HepG2 (cell line): ENCODE measurements around the gene LDLRAD4. TPM values are rescaled to one million over a fixed set of nuclear protein-coding genes. Genes with fewer than 3 reads are reported as not detected.

Experiments used
- ATAC-seq: fragments of 200-7000 bp; cut with Tn5 transposase; 3 replicates; pipeline ENCODE4 v1.9.1; 2020; ENCODE audit warnings: mild to moderate bottlenecking, moderate library complexity
- BruUV-seq: library from RNA; stranded (reverse); fragments of 400-500 nt; replicated peaks from 2 replicates; lab custom pipeline; 2021; lab: Mats Ljungman, UMichigan
- CTCF ChIA-PET: fragments of 300-600 bp; formaldehyde crosslinking; extraction: SDS; loops from one replicate; lab custom pipeline; 2021; ENCODE audit warnings: low total read pairs, inconsistent platforms, low intra/inter-chr PET ratio; lab: Yijun Ruan, JAX
- POLR2A ChIA-PET: fragments of 350-600 bp; sonication (Branson Sonifier 250); formaldehyde crosslinking; loops from one replicate; lab custom pipeline; 2020; ENCODE audit warnings: antibody characterized with exemption, inconsistent platforms; lab: Yijun Ruan, JAX
- DNase-seq: peaks from one replicate; pipeline ENCODE4 v3.0.0-alpha.2; 2015; ENCODE audit warnings: low spot score
- FAIRE-seq: peaks from 3 replicates; lab custom pipeline; 2011; peaks lifted over from hg19 to GRCh38; lab: Jason Lieb, UNC
- H2AFZ ChIP-seq: one replicate; pipeline ENCODE4 v1.6.1; 2011; ENCODE audit warnings: low read length, inconsistent platforms
- H3K27ac ChIP-seq: fragments of 300-600 bp; 3 replicates; pipeline ENCODE4 v1.8.0; 2011; ENCODE audit warnings: mixed run types, mild to moderate bottlenecking, mixed read lengths, low read length, inconsistent platforms; ENCODE audit not compliant: insufficient read depth; ENCODE audit errors: extremely low read length
- H3K27me3 ChIP-seq, 2 experiments: fragments of 200-600 bp in 1 of 2; 2 replicates in 1 of 2; 3 replicates in 1 of 2; pipeline versions ENCODE4 v1.6.0 to v1.8.0; 2011; ENCODE audit warnings: low read length in 2 of 2, mild to moderate bottlenecking in 2 of 2, moderate library complexity in 2 of 2, inconsistent platforms in 1 of 2; ENCODE audit not compliant: insufficient read depth in 2 of 2, control insufficient read depth in 1 of 2
- H3K36me3 ChIP-seq, 2 experiments: fragments of 200-600 bp in 1 of 2; replicated peaks in 1 of 2; 2 replicates in 1 of 2; 3 replicates in 1 of 2; pipeline versions ENCODE4 v1.5.1 to v1.8.0; 2011; ENCODE audit warnings: low read length in 2 of 2, inconsistent platforms in 1 of 2; ENCODE audit not compliant: insufficient read depth in 2 of 2, control insufficient read depth in 1 of 2
- H3K4me1 ChIP-seq: 2 replicates; pipeline ENCODE4 v1.5.1; 2012; ENCODE audit warnings: low read length, inconsistent platforms; ENCODE audit not compliant: insufficient read depth
- H3K4me2 ChIP-seq: 2 replicates; pipeline ENCODE4 v1.6.0; 2011; ENCODE audit warnings: low read depth, low read length, inconsistent platforms
- H3K4me3 ChIP-seq, 3 experiments: fragments of 200-600 bp in 1 of 3; sonication (generic), shearing (Covaris generic) in 1 of 3; replicated peaks in 1 of 3; 2 replicates each; pipeline ENCODE4 v1.5.1; 2011 to 2016; ENCODE audit warnings: low read length in 3 of 3, inconsistent platforms in 2 of 3, low read depth in 2 of 3, mild to moderate bottlenecking in 2 of 3, control low read depth in 1 of 3, mixed read lengths in 1 of 3; ENCODE audit not compliant: insufficient read depth in 1 of 3
- H3K79me2 ChIP-seq: one replicate; pipeline ENCODE4 v1.6.1; 2011; ENCODE audit warnings: low read length, inconsistent platforms; ENCODE audit not compliant: insufficient read depth
- H3K9ac ChIP-seq: 2 replicates; pipeline ENCODE4 v1.6.0; 2011; ENCODE audit warnings: mild to moderate bottlenecking, low read depth, low read length, inconsistent platforms; ENCODE audit not compliant: insufficient read depth
- H3K9me3 ChIP-seq: 2 replicates; pipeline ENCODE4 v1.5.1; 2012; ENCODE audit warnings: mild to moderate bottlenecking, low read length
- H4K20me1 ChIP-seq: 2 replicates; pipeline ENCODE4 v1.6.0; 2011; ENCODE audit warnings: inconsistent platforms, mild to moderate bottlenecking, low read length, moderate library complexity; ENCODE audit not compliant: insufficient read depth
- ASH2L ChIP-seq: fragments of 300-600, 200-600 bp; sonication (generic); IDR thresholded peaks from 2 replicates; pipeline ENCODE4 v1.7.0; 2017; ENCODE audit warnings: low read depth, mild to moderate bottlenecking, moderate library complexity, mixed read lengths, low read length; ENCODE audit not compliant: insufficient read length
- ELF1 ChIP-seq: sonication (generic); formaldehyde crosslinking; IDR thresholded peaks from 2 replicates; pipeline ENCODE4 v1.4.0; 2020; ENCODE audit warnings: missing genetic modification reagents
- HINFP ChIP-seq: sonication (generic); formaldehyde crosslinking; IDR thresholded peaks from 2 replicates; pipeline ENCODE4 v1.4.0; 2020; ENCODE audit warnings: low read depth, mild to moderate bottlenecking, missing genetic modification reagents
- IRX3 ChIP-seq: sonication (generic); formaldehyde crosslinking; IDR thresholded peaks from 2 replicates; pipeline ENCODE4 v1.8.1; 2023; ENCODE audit warnings: mild to moderate bottlenecking, low read depth, missing genetic modification reagents, borderline replicate concordance
- MLLT10 ChIP-seq: sonication (generic); formaldehyde crosslinking; IDR thresholded peaks from 2 replicates; pipeline ENCODE4 v1.4.0; 2020; ENCODE audit warnings: missing genetic modification reagents
- MTA3 ChIP-seq: sonication (generic); formaldehyde crosslinking; IDR thresholded peaks from 2 replicates; pipeline ENCODE4 v1.4.0; 2020; ENCODE audit warnings: missing genetic modification reagents
- NONO ChIP-seq, 2 experiments: fragments of 450-650 bp in 1 of 2; sonication (generic) in 1 of 2; formaldehyde crosslinking in 1 of 2; IDR thresholded peaks in 1 of 2; conservative IDR thresholded peaks in 1 of 2; 2 replicates each; pipeline versions ENCODE4 v1.6.1 to v1.8.0; 2017 to 2022; ENCODE audit warnings: mild to moderate bottlenecking in 1 of 2, missing genetic modification reagents in 1 of 2, moderate library complexity in 1 of 2
- NR2F6 ChIP-seq, 2 experiments: IDR thresholded peaks; 2 replicates each; pipeline ENCODE4 v1.6.1; 2016; ENCODE audit warnings: antibody characterized with exemption in 1 of 2, mild to moderate bottlenecking in 1 of 2
- XRCC5 ChIP-seq: fragments of 200-400 bp; formaldehyde crosslinking; optimal IDR thresholded peaks from 2 replicates; pipeline ENCODE3; 2017; ENCODE audit warnings: mild to moderate bottlenecking, low read length
- ZFP36 ChIP-seq: fragments of 150-350 bp; IDR thresholded peaks from 2 replicates; pipeline ENCODE4 v1.6.1; 2018; ENCODE audit warnings: borderline replicate concordance, low read length, low read depth; ENCODE audit not compliant: partially characterized antibody
- ZMAT3 ChIP-seq: sonication (generic); formaldehyde crosslinking; conservative IDR thresholded peaks from 2 replicates; pipeline ENCODE4 v1.7.0; 2021; ENCODE audit warnings: missing genetic modification reagents
- ZNF180 ChIP-seq: sonication (generic); formaldehyde crosslinking; IDR thresholded peaks from 2 replicates; pipeline ENCODE4 v1.4.0; 2020; ENCODE audit warnings: low read depth, missing genetic modification reagents, borderline replicate concordance
- ZNF317 ChIP-seq: sonication (generic); formaldehyde crosslinking; IDR thresholded peaks from 2 replicates; pipeline ENCODE4 v1.5.0; 2020; ENCODE audit warnings: mild to moderate bottlenecking, missing genetic modification reagents
- ZNF333 ChIP-seq: sonication (generic); formaldehyde crosslinking; IDR thresholded peaks from 2 replicates; pipeline ENCODE4 v1.4.0; 2020; ENCODE audit warnings: mild to moderate bottlenecking, missing genetic modification reagents, borderline replicate concordance
- ZNF720 ChIP-seq: sonication (generic); formaldehyde crosslinking; IDR thresholded peaks from 2 replicates; pipeline ENCODE4 v1.4.0; 2020; ENCODE audit warnings: missing genetic modification reagents
- ZNF879 ChIP-seq: sonication (generic); formaldehyde crosslinking; IDR thresholded peaks from 2 replicates; pipeline ENCODE4 v1.8.1; 2023; ENCODE audit warnings: missing genetic modification reagents
- ZSCAN30 ChIP-seq: sonication (generic); formaldehyde crosslinking; IDR thresholded peaks from 2 replicates; pipeline ENCODE4 v1.5.0; 2020; ENCODE audit warnings: mild to moderate bottlenecking, missing genetic modification reagents
- WGBS: methylation state at CpG from one replicate; pipeline ENCODE4 v1.1.6; 2017; ENCODE audit warnings: low lambda C conversion rate; 5-methylcytosine and 5-hydroxymethylcytosine counted together
- in situ Hi-C: cut with HindIII; loops from 2 replicates; pipeline ENCODE4 v1.10.0; 2017; ENCODE audit warnings: low pct_unique_long_range_greater_than_20kb; ENCODE audit not compliant: extremely low pct_ligation_motif_present
- intact Hi-C: fragments of 100-400 bp; cut with micrococcal nuclease; formaldehyde crosslinking; loops from one replicate; pipeline ENCODE4 v1.10.0; 2022; ENCODE audit not compliant: unreplicated experiment
- polyA plus RNA-seq, 8 experiments: library from polyadenylated mRNA; depleted of rRNA in 3 of 8; stranded (reverse) in 7 of 8; unstranded in 1 of 8; fragments of >200 nt; fragmentation: Illumina TruSeq in 4 of 8; extraction: Trizol in 4 of 8; gene quantifications; 2 replicates each; pipeline versions ENCODE4 v1.2.1 to v1.2.3, GENCODE V29; 2011 to 2016; ENCODE audit warnings: low read depth in 4 of 8, missing spikeins in 1 of 8, mixed read lengths in 1 of 8; ENCODE audit not compliant: insufficient read depth in 1 of 8
- total RNA-seq, 5 experiments: library from RNA; depleted of rRNA; stranded (reverse); fragments of >200 nt; fragmentation: Illumina TruSeq; extraction: Trizol; gene quantifications; 2 replicates each; pipeline ENCODE4 v1.2.3, GENCODE V29; 2016; ENCODE audit warnings: low read depth in 1 of 5
- TF ChIP-seq, protein P1 (sequence below): sonication (generic); formaldehyde crosslinking; IDR thresholded peaks from 2 replicates; pipeline ENCODE4 v1.4.0; 2020; ENCODE audit warnings: missing genetic modification reagents
- TF ChIP-seq, protein P2 (sequence below): IDR thresholded peaks from 2 replicates; pipeline ENCODE4 v1.6.1; 2018; ENCODE audit warnings: missing genetic modification reagents
- TF ChIP-seq, protein P3 (sequence below): sonication (generic); formaldehyde crosslinking; IDR thresholded peaks from 2 replicates; pipeline ENCODE4 v1.5.1; 2020; ENCODE audit warnings: missing genetic modification reagents, mild to moderate bottlenecking, borderline replicate concordance

LDLRAD4 gene
- total and polyA plus RNA-seq, 2 of the 13 experiments (the other 11 are each of a cell fraction or from before 2014, with no cell fraction given): 13.6 to 20.9 TPM

GRCh38 chr18:13302040-13302439 is 83.5 kb downstream of the LDLRAD4 start:
- no peaks in the 10 kb centered on the region for H3K36me3 ChIP-seq
- in situ Hi-C loops: no loop called here
- no peaks in the 10 kb centered on the region for H3K9me3 ChIP-seq
- FAIRE-seq: no peak
- H3K79me2 ChIP-seq: no peaks in the 10 kb centered on the region
- no peak overlapping the region for H2AFZ ChIP-seq
- intact Hi-C loops: no loop called here
- no TSS peak for BruUV-seq
- TF ChIP-seq HINFP (no peak), ZNF333 (CRISPR knock-in tag) (no peak), ZNF317 (CRISPR knock-in tag) (no peak), ZMAT3 (CRISPR knock-in tag) (no peak), ZFP36 (no peak), IRX3 (CRISPR knock-in tag) (no peak), ASH2L (no peak), MLLT10 (CRISPR knock-in tag) (no peak), ZNF180 (CRISPR knock-in tag) (no peak), MTA3 (CRISPR knock-in tag) (no peak), NR2F6 (IDR thresholded peaks at IDR 0.05) (no peak), NR2F6 (CRISPR knock-in tag; IDR thresholded peaks at IDR 0.05) (no peak), ZSCAN30 (CRISPR knock-in tag) (no peak), ZNF879 (CRISPR knock-in tag) (no peak), NONO (IDR thresholded peaks at IDR 0.05) (no peak), NONO (CRISPR knock-in tag; conservative IDR thresholded peaks at IDR 0.05) (no peak), ELF1 (CRISPR knock-in tag) (no peak), ZNF720 (CRISPR knock-in tag) (no peak), XRCC5 (no peak)
- TF ChIP-seq, protein P1, sequence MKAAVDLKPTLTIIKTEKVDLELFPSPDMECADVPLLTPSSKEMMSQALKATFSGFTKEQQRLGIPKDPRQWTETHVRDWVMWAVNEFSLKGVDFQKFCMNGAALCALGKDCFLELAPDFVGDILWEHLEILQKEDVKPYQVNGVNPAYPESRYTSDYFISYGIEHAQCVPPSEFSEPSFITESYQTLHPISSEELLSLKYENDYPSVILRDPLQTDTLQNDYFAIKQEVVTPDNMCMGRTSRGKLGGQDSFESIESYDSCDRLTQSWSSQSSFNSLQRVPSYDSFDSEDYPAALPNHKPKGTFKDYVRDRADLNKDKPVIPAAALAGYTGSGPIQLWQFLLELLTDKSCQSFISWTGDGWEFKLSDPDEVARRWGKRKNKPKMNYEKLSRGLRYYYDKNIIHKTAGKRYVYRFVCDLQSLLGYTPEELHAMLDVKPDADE (CRISPR knock-in tag): no peak
- TF ChIP-seq, protein P2, sequence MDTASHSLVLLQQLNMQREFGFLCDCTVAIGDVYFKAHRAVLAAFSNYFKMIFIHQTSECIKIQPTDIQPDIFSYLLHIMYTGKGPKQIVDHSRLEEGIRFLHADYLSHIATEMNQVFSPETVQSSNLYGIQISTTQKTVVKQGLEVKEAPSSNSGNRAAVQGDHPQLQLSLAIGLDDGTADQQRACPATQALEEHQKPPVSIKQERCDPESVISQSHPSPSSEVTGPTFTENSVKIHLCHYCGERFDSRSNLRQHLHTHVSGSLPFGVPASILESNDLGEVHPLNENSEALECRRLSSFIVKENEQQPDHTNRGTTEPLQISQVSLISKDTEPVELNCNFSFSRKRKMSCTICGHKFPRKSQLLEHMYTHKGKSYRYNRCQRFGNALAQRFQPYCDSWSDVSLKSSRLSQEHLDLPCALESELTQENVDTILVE (CRISPR knock-in tag): no peak
- TF ChIP-seq, protein P3, sequence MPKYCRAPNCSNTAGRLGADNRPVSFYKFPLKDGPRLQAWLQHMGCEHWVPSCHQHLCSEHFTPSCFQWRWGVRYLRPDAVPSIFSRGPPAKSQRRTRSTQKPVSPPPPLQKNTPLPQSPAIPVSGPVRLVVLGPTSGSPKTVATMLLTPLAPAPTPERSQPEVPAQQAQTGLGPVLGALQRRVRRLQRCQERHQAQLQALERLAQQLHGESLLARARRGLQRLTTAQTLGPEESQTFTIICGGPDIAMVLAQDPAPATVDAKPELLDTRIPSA (CRISPR knock-in tag): no peak
- DNase-seq: no peak
- no peaks in the 10 kb centered on the region for H3K27me3 ChIP-seq
- H4K20me1 ChIP-seq: no peaks in the 10 kb centered on the region
- no peak overlapping the region for H3K4me3 ChIP-seq
- ChIA-PET POLR2A (no interaction called here), CTCF (no interaction called here)
- H3K27ac ChIP-seq: no peak overlapping the region
- 97% methylated on average over 6 of the region's 6 CpGs for WGBS
- H3K4me1 ChIP-seq: no peaks in the 10 kb centered on the region
- H3K4me2 ChIP-seq: no peak overlapping the region
- H3K9ac ChIP-seq: no peak overlapping the region
- no peak for ATAC-seq
